H1 (cell line): ENCODE data around the gene SCN11A.

ENCODE experiments used
- CREB1 ChIP-seq: IDR thresholded peaks from 2 replicates; pipeline ENCODE4 v1.6.1; 2012; ENCODE audit warnings: inconsistent platforms
- EP300 ChIP-seq, 2 experiments: IDR thresholded peaks; 1 replicate in 1 of 2; 2 replicates in 1 of 2; pipeline ENCODE4 v1.6.1; 2011 to 2012; ENCODE audit warnings: low read depth in 2 of 2, low read length in 2 of 2, mild to moderate bottlenecking in 2 of 2, borderline replicate concordance in 1 of 2, inconsistent platforms in 1 of 2, moderate library complexity in 1 of 2
- POLR2A ChIP-seq, 2 experiments: IDR thresholded peaks; 1 replicate in 1 of 2; 2 replicates in 1 of 2; pipeline ENCODE4 v1.6.1; 2011; ENCODE audit warnings: low read depth in 2 of 2, low read length in 2 of 2, mild to moderate bottlenecking in 2 of 2; ENCODE audit errors: control extremely low read depth in 1 of 2
- TF ChIP-seq, protein P1 (sequence below), 3 experiments: IDR thresholded peaks; 1 replicate in 2 of 3; 2 replicates in 1 of 3; pipeline versions ENCODE4 v1.5.1 to v1.6.1; 2011; ENCODE audit warnings: low read length in 3 of 3, mild to moderate bottlenecking in 3 of 3, inconsistent platforms in 2 of 3, low read depth in 1 of 3, moderate library complexity in 1 of 3; ENCODE audit not compliant: insufficient read depth in 1 of 3; ENCODE audit errors: control extremely low read depth in 1 of 3

DNA sequence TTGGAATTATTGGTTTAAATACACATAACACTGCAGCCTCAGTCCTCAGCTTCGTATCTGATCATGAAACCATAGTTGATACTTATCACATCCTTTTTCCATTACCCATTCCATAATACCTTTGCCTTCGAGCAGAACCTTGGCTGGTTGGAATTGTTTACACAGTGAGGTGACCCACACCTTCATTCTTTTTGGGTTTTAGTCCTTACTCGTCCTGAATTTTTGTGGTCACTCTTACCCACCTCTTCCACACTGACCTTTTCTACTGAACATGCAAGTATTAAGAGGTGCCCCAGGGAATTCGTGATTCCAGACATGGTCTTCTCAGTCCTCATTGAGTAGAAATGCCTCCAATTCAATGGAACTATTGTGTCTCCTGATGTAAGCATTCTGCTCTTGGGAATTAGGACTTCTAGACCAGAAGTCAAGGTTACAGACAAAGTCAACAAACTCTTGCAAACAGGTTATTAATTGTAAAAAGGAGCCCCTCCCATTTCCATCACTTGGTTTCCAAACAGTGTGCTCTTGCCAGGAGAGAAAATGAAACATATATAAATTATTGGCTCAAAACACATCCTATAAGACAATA, 37.7 kb downstream of the SCN11A start:
- TF ChIP-seq CREB1 (no peak), EP300 (IDR thresholded peaks at IDR 0.05; ENCODE audit: borderline replicate concordance in 1 of 2, low read depth in 2 of 2, low read length in 2 of 2) (no peak), POLR2A (IDR thresholded peaks at IDR 0.05; ENCODE audit: control extremely low read depth in 1 of 2, low read depth in 2 of 2, low read length in 2 of 2) (no peak)
- TF ChIP-seq, protein P1, sequence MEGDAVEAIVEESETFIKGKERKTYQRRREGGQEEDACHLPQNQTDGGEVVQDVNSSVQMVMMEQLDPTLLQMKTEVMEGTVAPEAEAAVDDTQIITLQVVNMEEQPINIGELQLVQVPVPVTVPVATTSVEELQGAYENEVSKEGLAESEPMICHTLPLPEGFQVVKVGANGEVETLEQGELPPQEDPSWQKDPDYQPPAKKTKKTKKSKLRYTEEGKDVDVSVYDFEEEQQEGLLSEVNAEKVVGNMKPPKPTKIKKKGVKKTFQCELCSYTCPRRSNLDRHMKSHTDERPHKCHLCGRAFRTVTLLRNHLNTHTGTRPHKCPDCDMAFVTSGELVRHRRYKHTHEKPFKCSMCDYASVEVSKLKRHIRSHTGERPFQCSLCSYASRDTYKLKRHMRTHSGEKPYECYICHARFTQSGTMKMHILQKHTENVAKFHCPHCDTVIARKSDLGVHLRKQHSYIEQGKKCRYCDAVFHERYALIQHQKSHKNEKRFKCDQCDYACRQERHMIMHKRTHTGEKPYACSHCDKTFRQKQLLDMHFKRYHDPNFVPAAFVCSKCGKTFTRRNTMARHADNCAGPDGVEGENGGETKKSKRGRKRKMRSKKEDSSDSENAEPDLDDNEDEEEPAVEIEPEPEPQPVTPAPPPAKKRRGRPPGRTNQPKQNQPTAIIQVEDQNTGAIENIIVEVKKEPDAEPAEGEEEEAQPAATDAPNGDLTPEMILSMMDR (IDR thresholded peaks at IDR 0.05; ENCODE audit: control extremely low read depth in 1 of 3, insufficient read depth in 1 of 3, low read depth in 1 of 3, low read length in 3 of 3): no peak
